ENCODE measurements around the gene STARD8. TPM values are rescaled to one million over a fixed set of nuclear protein-coding genes. Genes with fewer than 3 reads are reported as not detected.

Gene STARD8
- total RNA-seq, 1 donor from 2014 or later: 11.7 TPM

- ATAC-seq: no peak
- intact Hi-C loops (cut with DNase I): no loop called here
- no peak for DNase-seq (ENCODE audit: missing footprints)
Observed at GRCh38 chrX:68757731-68758130, 110.3 kb downstream of the STARD8 start.

GRCh38 chrX:68758671-68759070 lies 111.2 kb downstream of the STARD8 start:
- DNase-seq (ENCODE audit: missing footprints): no peak
- no peak for ATAC-seq
- intact Hi-C loops (cut with DNase I): no loop called here

GRCh38 chrX:68761086-68761485 lies 113.6 kb downstream of the STARD8 start:
- intact Hi-C loops (cut with DNase I): no loop called here
- DNase-seq (ENCODE audit: missing footprints) (no peak), ATAC-seq (no peak)

GRCh38 chrX:68762766-68763165 lies 115.3 kb downstream of the STARD8 start:
- DNase-seq (ENCODE audit: missing footprints): no peak
- peak; percentile 56 for ATAC-seq
- intact Hi-C loops (cut with DNase I): no loop called here

GRCh38 chrX:68763481-68763880 lies 116.0 kb downstream of the STARD8 start:
- intact Hi-C loops (cut with DNase I): no loop called here

More at GRCh38 chrX:68763481-68763880, 116.0 kb downstream of the STARD8 start:
- DNase-seq (ENCODE audit: missing footprints) (no peak), ATAC-seq (no peak)

Other genes with a start within 250 kb of the STARD8 start
- 8.0 TPM for gene OPHN1, start 214.2 kb upstream of the STARD8 start, total RNA-seq
- gene YIPF6, start 148.6 kb upstream of the STARD8 start, total RNA-seq: 31.9 TPM
- 18.0 TPM for gene EFNB1, start 181.4 kb downstream of the STARD8 start, total RNA-seq